HepG2 (cell line): ENCODE measurements around the gene UQCR10. TPM values are rescaled to one million over a fixed set of nuclear protein-coding genes. Genes with fewer than 3 reads are reported as not detected.
A peak's percentile ranks its signal among the peaks of the same experiment; 100 is the strongest.

Source experiments
- ATAC-seq: fragments of 200-7000 bp; cut with Tn5 transposase; 3 replicates; pipeline ENCODE4 v1.9.1; 2020; ENCODE audit warnings: mild to moderate bottlenecking, moderate library complexity
- BruUV-seq: library from RNA; stranded (reverse); fragments of 400-500 nt; replicated peaks from 2 replicates; lab custom pipeline; 2021; lab: Mats Ljungman, UMichigan
- CTCF ChIA-PET: fragments of 300-600 bp; formaldehyde crosslinking; extraction: SDS; loops from one replicate; lab custom pipeline; 2021; ENCODE audit warnings: low total read pairs, inconsistent platforms, low intra/inter-chr PET ratio; lab: Yijun Ruan, JAX
- POLR2A ChIA-PET: fragments of 350-600 bp; sonication (Branson Sonifier 250); formaldehyde crosslinking; loops from one replicate; lab custom pipeline; 2020; ENCODE audit warnings: antibody characterized with exemption, inconsistent platforms; lab: Yijun Ruan, JAX
- DNase-seq: peaks from one replicate; pipeline ENCODE4 v3.0.0-alpha.2; 2015; ENCODE audit warnings: low spot score
- FAIRE-seq: peaks from 3 replicates; lab custom pipeline; 2011; peaks lifted over from hg19 to GRCh38; lab: Jason Lieb, UNC
- H2AFZ ChIP-seq: one replicate; pipeline ENCODE4 v1.6.1; 2011; ENCODE audit warnings: low read length, inconsistent platforms
- H3K27ac ChIP-seq: fragments of 300-600 bp; 3 replicates; pipeline ENCODE4 v1.8.0; 2011; ENCODE audit warnings: mixed run types, mild to moderate bottlenecking, mixed read lengths, low read length, inconsistent platforms; ENCODE audit not compliant: insufficient read depth; ENCODE audit errors: extremely low read length
- H3K27me3 ChIP-seq, 2 experiments: fragments of 200-600 bp in 1 of 2; 2 replicates in 1 of 2; 3 replicates in 1 of 2; pipeline versions ENCODE4 v1.6.0 to v1.8.0; 2011; ENCODE audit warnings: low read length in 2 of 2, mild to moderate bottlenecking in 2 of 2, moderate library complexity in 2 of 2, inconsistent platforms in 1 of 2; ENCODE audit not compliant: insufficient read depth in 2 of 2, control insufficient read depth in 1 of 2
- H3K36me3 ChIP-seq, 2 experiments: fragments of 200-600 bp in 1 of 2; replicated peaks in 1 of 2; 2 replicates in 1 of 2; 3 replicates in 1 of 2; pipeline versions ENCODE4 v1.5.1 to v1.8.0; 2011; ENCODE audit warnings: low read length in 2 of 2, inconsistent platforms in 1 of 2; ENCODE audit not compliant: insufficient read depth in 2 of 2, control insufficient read depth in 1 of 2
- H3K4me1 ChIP-seq: 2 replicates; pipeline ENCODE4 v1.5.1; 2012; ENCODE audit warnings: low read length, inconsistent platforms; ENCODE audit not compliant: insufficient read depth
- H3K4me2 ChIP-seq: 2 replicates; pipeline ENCODE4 v1.6.0; 2011; ENCODE audit warnings: low read depth, low read length, inconsistent platforms
- H3K4me3 ChIP-seq, 3 experiments: fragments of 200-600 bp in 1 of 3; sonication (generic), shearing (Covaris generic) in 1 of 3; replicated peaks in 1 of 3; 2 replicates each; pipeline ENCODE4 v1.5.1; 2011 to 2016; ENCODE audit warnings: low read length in 3 of 3, inconsistent platforms in 2 of 3, low read depth in 2 of 3, mild to moderate bottlenecking in 2 of 3, control low read depth in 1 of 3, mixed read lengths in 1 of 3; ENCODE audit not compliant: insufficient read depth in 1 of 3
- H3K79me2 ChIP-seq: one replicate; pipeline ENCODE4 v1.6.1; 2011; ENCODE audit warnings: low read length, inconsistent platforms; ENCODE audit not compliant: insufficient read depth
- H3K9ac ChIP-seq: 2 replicates; pipeline ENCODE4 v1.6.0; 2011; ENCODE audit warnings: mild to moderate bottlenecking, low read depth, low read length, inconsistent platforms; ENCODE audit not compliant: insufficient read depth
- H3K9me3 ChIP-seq: 2 replicates; pipeline ENCODE4 v1.5.1; 2012; ENCODE audit warnings: mild to moderate bottlenecking, low read length
- H4K20me1 ChIP-seq: 2 replicates; pipeline ENCODE4 v1.6.0; 2011; ENCODE audit warnings: inconsistent platforms, mild to moderate bottlenecking, low read length, moderate library complexity; ENCODE audit not compliant: insufficient read depth
- EP300 ChIP-seq, 3 experiments: sonication (generic) in 1 of 3; formaldehyde crosslinking in 1 of 3; IDR thresholded peaks; 2 replicates each; pipeline versions ENCODE4 v1.5.1 to v1.6.1; 2011 to 2020; ENCODE audit warnings: low read depth in 2 of 3, low read length in 2 of 3, borderline replicate concordance in 1 of 3, improper control_type of control experiment in 1 of 3, mild to moderate bottlenecking in 1 of 3, missing genetic modification reagents in 1 of 3, moderate library complexity in 1 of 3
- JDP2 ChIP-seq: sonication (generic); formaldehyde crosslinking; IDR thresholded peaks from 2 replicates; pipeline ENCODE4 v1.8.1; 2022; ENCODE audit warnings: missing genetic modification reagents, borderline replicate concordance
- KDM5A ChIP-seq: fragments of 200-600 bp; sonication (generic); IDR thresholded peaks from 2 replicates; pipeline ENCODE4 v1.7.0; 2018; ENCODE audit warnings: antibody characterized with exemption, mild to moderate bottlenecking, low read length, borderline replicate concordance
- NONO ChIP-seq, 2 experiments: fragments of 450-650 bp in 1 of 2; sonication (generic) in 1 of 2; formaldehyde crosslinking in 1 of 2; IDR thresholded peaks in 1 of 2; conservative IDR thresholded peaks in 1 of 2; 2 replicates each; pipeline versions ENCODE4 v1.6.1 to v1.8.0; 2017 to 2022; ENCODE audit warnings: mild to moderate bottlenecking in 1 of 2, missing genetic modification reagents in 1 of 2, moderate library complexity in 1 of 2
- ZNF768 ChIP-seq: sonication (generic); formaldehyde crosslinking; IDR thresholded peaks from 2 replicates; pipeline ENCODE4 v1.4.0; 2020; ENCODE audit warnings: missing genetic modification reagents
- WGBS: methylation state at CpG from one replicate; pipeline ENCODE4 v1.1.6; 2017; ENCODE audit warnings: low lambda C conversion rate; 5-methylcytosine and 5-hydroxymethylcytosine counted together
- in situ Hi-C: cut with HindIII; loops from 2 replicates; pipeline ENCODE4 v1.10.0; 2017; ENCODE audit warnings: low pct_unique_long_range_greater_than_20kb; ENCODE audit not compliant: extremely low pct_ligation_motif_present
- intact Hi-C: fragments of 100-400 bp; cut with micrococcal nuclease; formaldehyde crosslinking; loops from one replicate; pipeline ENCODE4 v1.10.0; 2022; ENCODE audit not compliant: unreplicated experiment
- polyA plus RNA-seq, 8 experiments: library from polyadenylated mRNA; depleted of rRNA in 3 of 8; stranded (reverse) in 7 of 8; unstranded in 1 of 8; fragments of >200 nt; fragmentation: Illumina TruSeq in 4 of 8; extraction: Trizol in 4 of 8; gene quantifications; 2 replicates each; pipeline versions ENCODE4 v1.2.1 to v1.2.3, GENCODE V29; 2011 to 2016; ENCODE audit warnings: low read depth in 4 of 8, missing spikeins in 1 of 8, mixed read lengths in 1 of 8; ENCODE audit not compliant: insufficient read depth in 1 of 8
- total RNA-seq, 5 experiments: library from RNA; depleted of rRNA; stranded (reverse); fragments of >200 nt; fragmentation: Illumina TruSeq; extraction: Trizol; gene quantifications; 2 replicates each; pipeline ENCODE4 v1.2.3, GENCODE V29; 2016; ENCODE audit warnings: low read depth in 1 of 5

UQCR10 gene
- total and polyA plus RNA-seq, 2 of the 13 experiments (the other 11 are each of a cell fraction or from before 2014, with no cell fraction given), result 225 to 232 TPM

GRCh38 chr22:29748248-29748893, 18.8 kb upstream of the UQCR10 start (continued):
- no peak for TF ChIP-seq JDP2 (CRISPR knock-in tag)
- TF ChIP-seq KDM5A, result no peak

DNA sequence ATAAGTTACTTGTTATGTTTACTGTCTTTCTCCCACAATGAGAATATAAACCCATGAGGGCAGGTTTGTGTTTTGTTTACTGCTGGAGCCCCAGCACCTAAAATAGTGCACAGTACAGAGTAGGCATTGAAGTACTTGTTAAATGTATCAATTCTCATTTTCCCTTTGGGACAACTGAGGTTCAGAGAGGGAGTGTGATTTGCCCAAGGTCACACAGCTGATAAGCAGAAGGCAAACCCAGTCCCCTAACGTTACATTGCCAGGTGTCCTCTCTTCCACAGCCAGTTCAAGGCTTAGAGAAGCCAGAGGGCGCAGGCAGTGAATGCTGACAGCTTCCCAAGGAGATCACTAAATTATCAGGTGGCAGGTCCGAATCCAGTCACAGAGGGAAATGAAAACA, 17.1 kb upstream of the UQCR10 start:
- Histone ChIP-seq H3K27me3 (no peaks in the 10 kb centered on the region), H3K4me3 (no peak overlapping the region), H2AFZ (no peak overlapping the region), H3K4me1 (peaks cover 18% of the 10 kb centered on the region; the same call in 1 of the 2 replicates), H3K9me3 (no peaks in the 10 kb centered on the region), H3K9ac (no peak overlapping the region), H4K20me1 (no peaks in the 10 kb centered on the region), H3K36me3 (peaks cover 4 to 22% of the 10 kb centered on the region in 2 experiments; a peak in 4 of 5 replicates), H3K79me2 (no peaks in the 10 kb centered on the region), H3K4me2 (no peak overlapping the region), H3K27ac (no peak overlapping the region)
- ATAC-seq (no peak), DNase-seq (no peak), FAIRE-seq (no peak)
- no TSS peak for BruUV-seq
- TF ChIP-seq NONO (IDR thresholded peaks at IDR 0.05) (no peak), NONO (CRISPR knock-in tag; conservative IDR thresholded peaks at IDR 0.05) (no peak), EP300 (IDR thresholded peaks at IDR 0.05; ENCODE audit: low read depth in 2 of 2, low read length in 2 of 2) (no peak), EP300 (CRISPR knock-in tag; IDR thresholded peaks at IDR 0.05; ENCODE audit: borderline replicate concordance) (no peak), ZNF768 (CRISPR knock-in tag) (peak; percentile 73)
- in situ Hi-C loops, result no loop called here
- ChIA-PET CTCF (no interaction called here), POLR2A (interaction anchor here (2.9 kb wide), 1 partner anchor 16 kb away, joined by 8 read pairs; the partner anchor contains the start of genes UQCR10 and ZMAT5)
- intact Hi-C loops, result no loop called here
- WGBS, result 93% methylated on average over 3 of the region's 3 CpGs
